ENCODE data around the gene ANP32B.

The ANP32B gene

DNA sequence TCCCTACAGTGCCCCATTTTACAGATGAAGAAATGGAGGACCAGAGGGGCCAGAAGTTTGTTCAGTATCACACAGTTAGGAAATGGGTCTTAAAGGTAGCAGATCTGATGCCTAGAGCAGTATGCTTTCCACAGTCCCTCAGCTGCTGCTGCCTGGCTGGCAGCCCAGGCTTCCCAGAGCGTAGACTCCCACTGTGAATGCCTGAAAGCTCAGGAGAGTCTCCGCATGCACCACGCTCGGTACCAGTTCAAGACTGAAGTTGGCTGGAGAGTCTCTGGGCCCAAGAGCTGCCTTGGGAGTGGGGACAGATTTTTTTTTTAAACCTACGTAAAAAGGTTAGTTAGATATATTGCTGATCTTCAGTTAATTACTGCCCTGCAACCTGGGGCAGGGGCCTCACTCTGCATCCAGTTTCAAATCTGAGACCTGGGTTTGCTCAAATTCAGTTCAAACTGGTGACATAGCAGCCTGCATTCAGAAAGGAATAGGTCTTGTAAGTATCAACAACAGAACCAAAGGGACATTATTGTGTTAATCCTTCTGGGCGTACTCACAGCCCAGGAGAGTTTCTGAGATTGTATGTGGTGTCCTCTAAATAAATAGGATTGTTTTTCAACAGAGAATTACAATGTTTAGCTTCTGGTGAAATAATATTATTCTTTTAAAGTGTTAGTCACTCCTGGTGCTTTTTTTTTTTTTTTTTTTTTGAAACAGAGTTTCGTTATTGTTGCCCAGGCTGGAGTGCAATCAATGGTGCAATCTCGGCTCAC lies 81.7 kb downstream of the ANP32B start:
- DNase-seq (ENCODE audit: low read depth): no peak
- no peak for TF ChIP-seq CTCF (IDR thresholded peaks at IDR 0.05; ENCODE audit: low read length, missing control alignments)
- no peak overlapping the region for H3K4me3 ChIP-seq (replicated peaks; ENCODE audit: low read depth, low read length)
